NCI-H128 (cell line): ENCODE data around the gene IL17RE.
"Not testable (repeated sequence)": the region's sequence is repeated elsewhere in the genome, so short reads cannot be mapped to it uniquely, and the experiment has no call there.

Experiments used
- DNase-seq: peaks from one replicate; lab custom pipeline; 2025; ENCODE audit not compliant: unreplicated experiment; lab: John Stamatoyannopoulos, UW

Gene IL17RE

GRCh38 chr3:9879830-9880549, 22.7 kb upstream of the IL17RE start, which contains the start of gene CIDEC:
TSS of gene CIDEC (minus strand) at chr3:9880253. CDS start at chr3:9878486, 1,767 bp downstream.
- no peak for DNase-seq

- no peak for DNase-seq
Observed at GRCh38 chr3:9881441-9881840, 21.2 kb upstream of the IL17RE start.

DNA sequence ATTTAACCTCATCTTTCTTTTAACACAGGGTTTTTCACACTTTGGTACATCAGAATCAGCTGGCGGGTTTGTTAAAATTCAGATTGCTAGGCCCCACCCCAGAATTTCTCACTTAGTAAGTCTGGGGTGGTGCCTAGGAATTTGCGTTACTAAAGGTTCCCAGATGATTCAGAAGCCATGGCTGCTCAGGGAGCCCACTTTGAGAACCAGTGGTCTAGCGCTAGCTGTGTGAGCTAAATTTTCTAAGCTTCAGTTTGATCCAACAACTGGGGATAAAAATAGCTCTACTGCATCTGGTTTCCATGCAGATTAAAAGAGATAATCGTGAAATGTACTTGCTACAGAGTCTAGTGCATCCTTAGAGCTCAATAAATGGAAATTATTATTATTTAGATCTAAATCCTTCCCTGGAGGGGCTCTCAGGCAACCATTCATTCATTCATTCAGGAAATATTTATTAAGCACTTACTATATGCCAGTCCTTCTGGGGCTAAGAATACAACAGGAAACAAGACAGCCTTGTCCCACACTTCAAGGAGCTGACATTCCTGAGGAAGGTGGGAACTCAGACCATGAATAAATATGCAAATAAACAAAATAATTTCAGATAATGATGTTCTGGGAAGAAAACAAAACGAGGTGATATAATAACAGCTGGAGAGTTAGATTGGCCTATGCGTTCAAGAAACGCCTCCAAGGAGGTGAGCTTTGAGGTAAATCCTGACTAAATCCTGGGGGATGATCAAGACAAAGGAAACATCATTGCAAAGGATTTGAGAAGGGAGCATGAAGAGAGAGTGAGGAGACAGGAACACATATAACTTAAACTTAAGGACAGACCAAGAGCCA, 18.7 kb upstream of the IL17RE start:
- DNase-seq: no peak

GRCh38 chr3:9884555-9885165, 18.0 kb upstream of the IL17RE start:
- DNase-seq: no peak

GRCh38 chr3:9886328-9886727, 16.3 kb upstream of the IL17RE start:
- DNase-seq: no peak

GRCh38 chr3:9887480-9887879, 15.2 kb upstream of the IL17RE start:
- no peak for DNase-seq

GRCh38 chr3:9888540-9888939, 14.1 kb upstream of the IL17RE start:
- no peak for DNase-seq

- DNase-seq: no peak
Observed at GRCh38 chr3:9889405-9889804, 13.2 kb upstream of the IL17RE start.

DNA sequence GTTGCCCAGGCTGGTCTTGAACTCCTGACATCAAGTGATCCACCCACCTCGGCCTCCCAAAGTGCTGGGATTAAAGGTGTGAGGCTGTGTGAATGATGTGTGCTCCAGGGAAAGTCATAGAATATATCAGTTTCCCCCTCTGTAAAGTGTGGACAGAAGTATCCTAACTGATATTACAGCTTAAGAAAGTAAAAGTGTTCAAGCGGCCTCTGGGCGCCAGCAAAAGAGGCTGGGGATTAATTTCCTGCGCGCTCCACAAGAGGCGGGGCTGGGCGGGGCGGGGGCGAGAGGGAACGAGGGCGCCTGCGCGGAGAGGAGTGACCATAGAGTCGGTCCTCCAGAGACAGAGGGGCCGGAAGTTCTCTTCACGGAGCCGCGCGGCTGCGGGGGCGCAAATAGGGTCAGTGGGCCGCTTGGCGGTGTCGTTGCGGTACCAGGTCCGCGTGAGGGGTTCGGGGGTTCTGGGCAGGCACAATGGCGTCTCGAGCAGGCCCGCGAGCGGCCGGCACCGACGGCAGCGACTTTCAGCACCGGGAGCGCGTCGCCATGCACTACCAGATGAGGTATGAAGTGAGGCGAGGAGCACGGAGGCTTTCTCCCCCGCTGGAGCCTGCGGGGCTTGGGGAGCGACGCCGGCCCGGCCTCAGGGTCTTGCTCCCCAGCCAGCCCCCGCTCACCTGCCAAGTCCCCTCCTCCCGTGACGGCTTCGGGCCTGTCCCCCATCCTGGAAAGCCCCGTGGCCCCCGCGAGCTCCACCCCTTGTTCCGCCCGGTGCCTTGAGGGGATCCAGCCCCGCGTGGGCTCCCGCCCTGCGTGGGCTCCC, 12.2 kb upstream of the IL17RE start, which contains the start of gene JAGN1:
Gene JAGN1 (plus strand): TSS at position 362 of the 823 bp plus-strand sequence. CDS start 113 bp downstream, at position 475.
- peak; percentile 51 for DNase-seq

- no peak for DNase-seq
Observed at GRCh38 chr3:9891072-9891622, 11.5 kb upstream of the IL17RE start.

GRCh38 chr3:9893739-9894138, 8.9 kb upstream of the IL17RE start:
- no peak for DNase-seq

DNA sequence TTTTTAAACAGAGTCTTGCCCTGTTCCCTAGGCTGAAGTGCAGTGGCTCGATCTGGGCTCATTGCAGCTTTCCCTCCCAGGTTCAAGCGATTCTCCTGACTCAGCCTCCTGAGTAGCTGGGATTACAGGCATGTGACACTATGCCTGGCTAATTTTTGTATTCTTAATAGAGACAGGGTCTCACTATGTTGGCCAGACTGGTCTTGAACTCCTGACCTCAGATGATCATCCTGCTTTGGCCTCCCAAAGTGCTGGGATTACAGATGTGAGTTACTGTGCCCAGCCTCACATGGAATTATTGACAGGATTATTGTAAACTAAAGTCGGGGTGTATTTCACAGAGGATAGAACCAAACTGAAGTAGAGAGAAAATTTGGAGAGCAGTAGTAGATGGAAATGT, 6.9 kb upstream of the IL17RE start:
- not testable (repeated sequence) for DNase-seq

DNA sequence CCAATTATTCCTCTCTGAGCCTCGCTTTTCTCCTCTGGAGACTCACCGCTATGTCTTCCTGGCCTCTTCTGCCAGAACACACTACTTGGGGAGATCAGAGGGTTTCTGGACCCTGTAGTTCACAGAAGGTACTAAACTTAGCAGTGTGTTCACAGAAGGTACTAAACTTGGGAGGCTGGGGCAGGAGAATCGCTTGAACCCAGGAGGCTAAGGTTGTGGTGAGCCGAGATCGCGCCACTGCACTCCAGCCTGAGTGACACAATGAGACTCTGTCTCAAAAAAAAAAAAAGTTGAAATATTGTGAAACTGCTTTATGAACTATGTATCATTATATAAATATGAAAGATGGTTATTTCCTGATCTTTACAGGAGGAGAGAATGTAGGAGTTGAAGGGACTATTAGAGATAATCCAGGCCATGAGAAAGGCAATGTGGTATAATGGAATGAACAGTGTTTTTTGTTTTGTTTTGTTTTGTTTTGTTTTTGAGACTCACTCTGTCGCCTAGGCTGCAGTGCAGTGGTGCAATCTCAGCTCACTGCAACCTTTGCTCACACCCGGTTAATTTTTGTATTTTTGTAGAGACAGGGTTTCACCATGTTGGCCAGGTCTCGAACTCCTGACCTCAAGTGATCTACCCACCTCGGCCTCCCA, 5.8 kb upstream of the IL17RE start:
- DNase-seq: not testable (repeated sequence)

DNA sequence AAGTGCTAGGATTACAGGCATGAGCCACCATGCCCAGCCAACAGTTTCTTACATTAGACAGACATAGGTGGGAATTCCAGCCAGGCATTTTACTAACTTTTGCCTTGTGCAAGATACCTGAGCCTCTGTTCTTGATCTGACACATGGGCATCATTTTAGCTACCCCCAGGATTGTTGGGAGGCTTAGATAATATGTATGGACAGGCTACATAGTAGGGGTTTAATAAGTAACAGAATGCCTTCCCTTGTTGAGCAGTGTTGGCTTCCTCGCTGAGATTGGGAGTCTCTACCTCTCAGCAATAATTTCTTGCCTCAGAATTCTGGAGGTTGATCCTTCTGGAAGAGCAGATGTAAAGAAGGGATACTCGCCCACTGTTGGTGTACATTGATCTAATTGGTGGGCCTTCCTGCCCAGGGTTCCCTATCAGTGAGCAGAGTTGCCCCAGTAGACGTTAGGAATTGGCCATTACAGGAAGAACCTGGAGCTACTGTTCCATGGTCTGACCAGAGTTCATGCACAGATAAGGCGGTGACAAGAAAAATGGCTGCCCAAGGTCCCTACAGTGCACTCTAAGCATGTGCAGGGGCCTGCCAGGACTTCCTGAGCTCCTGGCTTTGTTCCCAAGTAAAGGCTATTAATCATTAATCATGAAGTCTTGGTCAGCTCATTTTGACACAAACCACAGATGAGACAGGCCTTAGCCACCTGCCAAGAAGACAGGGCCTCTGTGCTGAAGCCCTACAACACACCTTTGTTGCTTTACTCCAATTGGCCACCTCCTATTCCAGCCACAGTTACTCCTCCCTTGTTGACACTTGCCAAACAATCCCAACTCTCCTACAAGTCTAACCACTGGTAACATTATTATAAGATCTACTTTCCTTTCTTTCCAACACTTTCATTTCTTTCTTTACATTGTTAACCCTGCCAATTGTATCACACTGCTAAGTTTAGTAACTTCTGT, 5.0 kb upstream of the IL17RE start:
- DNase-seq: no peak

DNA sequence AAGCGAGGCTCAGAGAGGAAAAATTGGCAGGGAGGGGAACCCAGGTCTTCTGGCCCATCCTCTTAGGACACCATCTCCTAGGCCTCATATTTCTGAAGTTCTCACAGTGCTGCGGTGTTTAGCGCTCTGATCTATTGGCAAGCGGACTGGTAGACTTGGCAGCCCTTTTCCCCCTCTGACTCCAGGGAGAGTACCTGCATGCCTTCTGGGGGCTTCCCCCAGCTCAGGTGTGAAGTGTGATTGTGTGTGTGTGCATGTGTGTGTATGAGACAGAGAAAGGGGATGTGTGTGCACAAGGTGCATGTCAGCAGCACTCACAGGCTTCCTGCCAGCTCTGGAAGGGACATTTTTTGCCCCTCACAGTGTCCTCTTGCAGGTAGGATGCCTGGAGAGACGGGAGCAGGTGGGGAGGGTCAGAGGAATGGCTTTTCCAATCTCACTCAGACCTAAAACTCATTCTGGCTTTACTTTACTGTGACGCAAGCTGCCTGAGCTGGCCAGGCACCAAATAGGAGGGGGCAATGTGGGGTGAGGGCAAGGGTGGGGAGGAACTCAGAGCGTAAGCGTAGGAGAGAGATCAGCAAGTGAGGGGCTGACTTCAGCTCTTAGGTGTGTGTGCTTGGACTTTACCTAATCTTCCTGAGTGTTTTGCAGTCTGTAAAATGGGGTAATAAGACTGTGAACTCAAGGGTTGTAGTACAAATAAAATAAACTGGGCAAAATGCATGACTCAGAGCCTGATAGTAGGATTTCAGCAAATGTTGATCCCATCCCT, 4.0 kb upstream of the IL17RE start:
- no peak for DNase-seq

- no peak for DNase-seq
Observed at GRCh38 chr3:9899289-9899791, 3.3 kb upstream of the IL17RE start.

GRCh38 chr3:9900965-9901415, 1.7 kb upstream of the IL17RE start:
- DNase-seq: not testable (repeated sequence)

DNA sequence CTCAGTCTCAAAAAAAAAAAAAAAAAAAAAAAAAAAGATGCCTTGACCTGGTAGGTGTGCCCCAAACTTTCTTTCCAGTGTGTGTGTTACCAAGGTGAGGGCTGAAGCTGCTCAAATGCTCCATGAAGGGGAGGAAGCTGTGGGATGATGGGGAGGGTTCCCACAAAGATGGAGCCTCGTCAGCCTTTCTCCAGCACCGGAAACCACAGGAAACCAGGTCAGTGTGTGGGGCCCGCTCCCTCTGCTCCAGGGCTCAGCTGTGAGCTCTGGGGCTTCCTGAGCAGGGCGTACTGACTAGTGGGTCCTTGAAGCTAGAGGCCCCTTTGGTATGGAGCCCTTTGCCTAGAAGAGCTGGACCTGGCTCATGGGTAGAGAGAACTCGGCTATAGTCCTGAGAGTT, 681 bp upstream of the IL17RE start:
- DNase-seq: no peak
